A673 (cell line): ENCODE measurements around the gene STC2.

Experiments
- EZH2 ChIP-seq: fragments of 200-600 bp; sonication (generic); IDR thresholded peaks from 2 replicates; pipeline ENCODE4 v1.6.1; 2017; ENCODE audit warnings: borderline replicate concordance, low read depth, mild to moderate bottlenecking, mixed read lengths, antibody characterized with exemption, low read length; ENCODE audit not compliant: poor library complexity, severe bottlenecking
- TF ChIP-seq, protein P1 (sequence below): fragments of 300-800, 200-600 bp; sonication (generic); conservative IDR thresholded peaks from 2 replicates; pipeline ENCODE4 v1.5.1; 2017; ENCODE audit warnings: low read depth, mild to moderate bottlenecking, antibody characterized with exemption, low read length, moderate library complexity, mixed read lengths

DNA sequence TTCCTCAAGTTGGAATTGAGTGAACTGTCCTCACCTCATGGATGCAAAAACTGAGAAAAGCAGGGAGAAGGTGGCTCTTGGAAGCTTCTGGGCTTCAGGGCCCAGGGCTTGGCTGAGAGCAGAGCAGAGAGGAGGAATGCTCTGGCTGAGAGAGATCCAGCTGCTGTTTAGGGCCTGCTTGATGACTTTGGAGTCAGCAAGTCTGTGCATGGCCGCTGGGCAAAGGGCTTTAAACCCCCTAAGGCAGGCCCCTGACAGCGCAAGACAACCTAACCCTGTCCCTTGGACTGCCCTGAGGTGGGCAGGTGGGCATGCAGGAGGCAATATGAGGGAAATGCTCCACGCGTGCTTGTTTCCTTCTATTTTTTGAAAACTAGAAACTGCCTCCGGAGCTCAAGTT, 8.6 kb downstream of the STC2 start:
- TF ChIP-seq EZH2 = no peak
- TF ChIP-seq, protein P1, sequence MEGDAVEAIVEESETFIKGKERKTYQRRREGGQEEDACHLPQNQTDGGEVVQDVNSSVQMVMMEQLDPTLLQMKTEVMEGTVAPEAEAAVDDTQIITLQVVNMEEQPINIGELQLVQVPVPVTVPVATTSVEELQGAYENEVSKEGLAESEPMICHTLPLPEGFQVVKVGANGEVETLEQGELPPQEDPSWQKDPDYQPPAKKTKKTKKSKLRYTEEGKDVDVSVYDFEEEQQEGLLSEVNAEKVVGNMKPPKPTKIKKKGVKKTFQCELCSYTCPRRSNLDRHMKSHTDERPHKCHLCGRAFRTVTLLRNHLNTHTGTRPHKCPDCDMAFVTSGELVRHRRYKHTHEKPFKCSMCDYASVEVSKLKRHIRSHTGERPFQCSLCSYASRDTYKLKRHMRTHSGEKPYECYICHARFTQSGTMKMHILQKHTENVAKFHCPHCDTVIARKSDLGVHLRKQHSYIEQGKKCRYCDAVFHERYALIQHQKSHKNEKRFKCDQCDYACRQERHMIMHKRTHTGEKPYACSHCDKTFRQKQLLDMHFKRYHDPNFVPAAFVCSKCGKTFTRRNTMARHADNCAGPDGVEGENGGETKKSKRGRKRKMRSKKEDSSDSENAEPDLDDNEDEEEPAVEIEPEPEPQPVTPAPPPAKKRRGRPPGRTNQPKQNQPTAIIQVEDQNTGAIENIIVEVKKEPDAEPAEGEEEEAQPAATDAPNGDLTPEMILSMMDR = no peak
